Measurements from ENCODE around the gene SPOP.
"Not testable (repeated sequence)": the region's sequence is repeated elsewhere in the genome, so short reads cannot be mapped to it uniquely, and the experiment has no call there.

The SPOP gene

GRCh38 chr17:49647256-49647585, 30.7 kb downstream of the SPOP start:
- no peak for DNase-seq (ENCODE audit: low read depth)

- no peak for DNase-seq (ENCODE audit: low read depth)
Observed at GRCh38 chr17:49646391-49647255, 31.3 kb downstream of the SPOP start.

GRCh38 chr17:49646056-49646390, 31.9 kb downstream of the SPOP start:
- not testable (repeated sequence) for DNase-seq (ENCODE audit: low read depth)

- DNase-seq (ENCODE audit: low read depth), result no peak
Observed at GRCh38 chr17:49645654-49646053, 32.2 kb downstream of the SPOP start.

GRCh38 chr17:49640556-49640955, 37.3 kb downstream of the SPOP start:
- no peak for DNase-seq (ENCODE audit: low read depth)

GRCh38 chr17:49638818-49639217, 39.1 kb downstream of the SPOP start:
- no peak for DNase-seq (ENCODE audit: low read depth)

GRCh38 chr17:49637739-49638138, 40.2 kb downstream of the SPOP start:
- DNase-seq (ENCODE audit: low read depth), result no peak

- no peak for DNase-seq (ENCODE audit: low read depth)
Observed at GRCh38 chr17:49637050-49637449, 40.8 kb downstream of the SPOP start.

- no peak for DNase-seq (ENCODE audit: low read depth)
Observed at GRCh38 chr17:49635121-49635520, 42.8 kb downstream of the SPOP start.

GRCh38 chr17:49634485-49634860, 43.4 kb downstream of the SPOP start:
- DNase-seq (ENCODE audit: low read depth), result no peak

GRCh38 chr17:49633762-49634484, 44.0 kb downstream of the SPOP start:
- DNase-seq (ENCODE audit: low read depth), result no peak

- DNase-seq (ENCODE audit: low read depth), result no peak
Observed at GRCh38 chr17:49633250-49633649, 44.6 kb downstream of the SPOP start.

GRCh38 chr17:49632201-49632600, 45.7 kb downstream of the SPOP start:
- DNase-seq (ENCODE audit: low read depth), result no peak

GRCh38 chr17:49631496-49631895, 46.4 kb downstream of the SPOP start:
- no peak for DNase-seq (ENCODE audit: low read depth)

GRCh38 chr17:49630113-49630900, 47.6 kb downstream of the SPOP start:
- DNase-seq (ENCODE audit: low read depth), result no peak

- no peak for DNase-seq (ENCODE audit: low read depth)
Observed at GRCh38 chr17:49629447-49629846, 48.5 kb downstream of the SPOP start.

GRCh38 chr17:49624896-49625295, 53.0 kb downstream of the SPOP start:
- DNase-seq (ENCODE audit: low read depth), result no peak

- DNase-seq (ENCODE audit: low read depth), result no peak
Observed at GRCh38 chr17:49621946-49622529, 55.9 kb downstream of the SPOP start.

GRCh38 chr17:49621420-49621819, 56.5 kb downstream of the SPOP start:
- no peak for DNase-seq (ENCODE audit: low read depth)

- no peak for DNase-seq (ENCODE audit: low read depth)
Observed at GRCh38 chr17:49618028-49618611, 59.8 kb downstream of the SPOP start.

GRCh38 chr17:49616601-49617131, 61.2 kb downstream of the SPOP start:
- DNase-seq (ENCODE audit: low read depth), result no peak

GRCh38 chr17:49616086-49616485, 61.8 kb downstream of the SPOP start:
- no peak for DNase-seq (ENCODE audit: low read depth)
